IPS-11a (cell line): ENCODE measurements around the gene FKBP11.

Source experiments
- H3K4me3 ChIP-seq: one replicate; pipeline ENCODE4 v1.5.1; 2013; ENCODE audit warnings: low read depth, low read length, control low read depth

The FKBP11 gene

GRCh38 chr12:48956279-48957140 lies 31.2 kb upstream of the FKBP11 start:
- peak overlapping the region; percentile 92 for H3K4me3 ChIP-seq

- H3K4me3 ChIP-seq, result no peak overlapping the region
Observed at GRCh38 chr12:48954841-48955501, 29.7 kb upstream of the FKBP11 start.

- H3K4me3 ChIP-seq, result no peak overlapping the region
Observed at GRCh38 chr12:48954061-48954460, 28.8 kb upstream of the FKBP11 start.

- H3K4me3 ChIP-seq, result no peak overlapping the region
Observed at GRCh38 chr12:48952691-48953090, 27.4 kb upstream of the FKBP11 start.

- H3K4me3 ChIP-seq, result no peak overlapping the region
Observed at GRCh38 chr12:48947727-48948126, 22.4 kb upstream of the FKBP11 start.

GRCh38 chr12:48946943-48947342 lies 21.7 kb upstream of the FKBP11 start:
- H3K4me3 ChIP-seq, result no peak overlapping the region

- H3K4me3 ChIP-seq, result no peak overlapping the region
Observed at GRCh38 chr12:48946205-48946604, 20.9 kb upstream of the FKBP11 start.

- no peak overlapping the region for H3K4me3 ChIP-seq
Observed at GRCh38 chr12:48943221-48943620, 17.9 kb upstream of the FKBP11 start.

GRCh38 chr12:48940181-48940580 lies 14.9 kb upstream of the FKBP11 start:
- no peak overlapping the region for H3K4me3 ChIP-seq

GRCh38 chr12:48938805-48939204 lies 13.5 kb upstream of the FKBP11 start:
- H3K4me3 ChIP-seq, result no peak overlapping the region

- no peak overlapping the region for H3K4me3 ChIP-seq
Observed at GRCh38 chr12:48937170-48937569, 11.9 kb upstream of the FKBP11 start.

GRCh38 chr12:48936379-48936979 lies 11.2 kb upstream of the FKBP11 start:
- H3K4me3 ChIP-seq, result no peak overlapping the region

GRCh38 chr12:48934312-48934706 lies 9.0 kb upstream of the FKBP11 start:
- H3K4me3 ChIP-seq, result no peak overlapping the region

- no peak overlapping the region for H3K4me3 ChIP-seq
Observed at GRCh38 chr12:48933664-48934311, 8.5 kb upstream of the FKBP11 start.

GRCh38 chr12:48932878-48933277 lies 7.6 kb upstream of the FKBP11 start:
- H3K4me3 ChIP-seq, result no peak overlapping the region

GRCh38 chr12:48930475-48930874 lies 5.2 kb upstream of the FKBP11 start:
- no peak overlapping the region for H3K4me3 ChIP-seq

- no peak overlapping the region for H3K4me3 ChIP-seq
Observed at GRCh38 chr12:48929551-48929950, 4.3 kb upstream of the FKBP11 start.

- H3K4me3 ChIP-seq, result no peak overlapping the region
Observed at GRCh38 chr12:48927261-48927660, 2.0 kb upstream of the FKBP11 start.

- H3K4me3 ChIP-seq, result peak overlapping the region; percentile 71
Observed at GRCh38 chr12:48924617-48925303, 532 bp downstream of the FKBP11 start.

GRCh38 chr12:48923117-48923516 lies 2.2 kb downstream of the FKBP11 start:
- no peak overlapping the region for H3K4me3 ChIP-seq
